ENCODE measurements around the gene SLC22A17. TPM values are rescaled to one million over a fixed set of nuclear protein-coding genes. Genes with fewer than 3 reads are reported as not detected.

Gene SLC22A17
- total and polyA plus RNA-seq, 2 of the 8 experiments (the other 6 are each of a cell fraction or from before 2014, with no cell fraction given): 43.0 to 49.0 TPM

DNA sequence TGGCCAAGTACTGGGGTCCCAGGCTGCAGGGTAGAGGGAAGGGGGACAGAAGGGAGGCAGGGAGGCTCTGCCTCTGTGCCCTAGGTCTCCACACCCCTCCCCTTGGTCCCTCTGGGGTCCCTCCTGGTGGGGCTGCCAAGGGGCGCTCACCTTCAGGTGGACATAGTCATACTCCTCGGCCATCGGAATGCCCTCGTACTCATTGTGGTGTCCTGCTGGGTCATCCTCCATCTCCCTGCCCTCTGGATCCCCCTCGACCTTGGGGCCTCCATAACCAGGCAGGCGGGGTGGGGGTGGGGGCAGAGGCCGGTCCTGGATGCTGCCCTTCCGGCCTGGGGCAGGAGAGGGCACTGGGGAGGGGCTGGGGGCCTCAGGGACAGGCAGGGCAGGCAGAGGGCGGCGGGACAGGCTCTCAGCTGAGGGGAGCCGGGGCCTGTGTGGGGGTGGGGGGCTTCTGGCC, 6.5 kb upstream of the SLC22A17 start:
- H3K18ac ChIP-seq (ENCODE audit: extremely low read depth, low read length): no peak overlapping the region
- H3K4me1 ChIP-seq (replicated peaks in 1 of 4; ENCODE audit: control insufficient read depth in 3 of 4, insufficient read depth in 4 of 4, low read length in 3 of 4): peaks cover 0 to 11% (median 8%) of the 10 kb centered on the region in 4 experiments; a peak in 5 of 7 replicates
- no peak overlapping the region for H2AK5ac ChIP-seq (ENCODE audit: low read depth, low read length)
- H3K9me3 ChIP-seq (ENCODE audit: insufficient read depth in 2 of 2, low read depth in 1 of 2, low read length in 1 of 2): no peaks in the 10 kb centered on the region
- peaks cover 8 to 12% of the 10 kb centered on the region in 2 experiments for H4K20me1 ChIP-seq (replicated peaks in 1 of 2; ENCODE audit: control insufficient read depth in 1 of 2, insufficient read depth in 2 of 2, low read length in 2 of 2)
- no peak overlapping the region for H2BK20ac ChIP-seq (ENCODE audit: low read length)
- POLR2A ChIA-PET (ENCODE audit: partially characterized antibody): interaction anchor here (1.3 to 2.1 kb wide), 3 partner anchors 32 to 57 kb away, joined by 4 to 10 read pairs (median 5); partner anchors contain the start of genes PABPN1 and PPP1R3E
- TF ChIP-seq TBP (IDR thresholded peaks at IDR 0.05; ENCODE audit: low read depth, low read length): no peak
- TF ChIP-seq, protein P1, sequence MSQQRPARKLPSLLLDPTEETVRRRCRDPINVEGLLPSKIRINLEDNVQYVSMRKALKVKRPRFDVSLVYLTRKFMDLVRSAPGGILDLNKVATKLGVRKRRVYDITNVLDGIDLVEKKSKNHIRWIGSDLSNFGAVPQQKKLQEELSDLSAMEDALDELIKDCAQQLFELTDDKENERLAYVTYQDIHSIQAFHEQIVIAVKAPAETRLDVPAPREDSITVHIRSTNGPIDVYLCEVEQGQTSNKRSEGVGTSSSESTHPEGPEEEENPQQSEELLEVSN (IDR thresholded peaks at IDR 0.05): no peak
- no peak for TF ChIP-seq SP4 (IDR thresholded peaks at IDR 0.05; ENCODE audit: low read length)
- H3K27ac ChIP-seq (ENCODE audit: low read depth, low read length): no peak overlapping the region
- no peak overlapping the region for H3K4me2 ChIP-seq (ENCODE audit: insufficient read depth in 1 of 2, low read depth in 2 of 2, low read length in 2 of 2)
- H3K9ac ChIP-seq (replicated peaks in 1 of 4; ENCODE audit: extremely low read depth in 1 of 4, low read depth in 3 of 4, low read length in 3 of 4): no peak overlapping the region
- H2BK5ac ChIP-seq (ENCODE audit: low read depth, low read length): no peak overlapping the region
- H3K23ac ChIP-seq (ENCODE audit: insufficient read length): no peak overlapping the region
- no peak overlapping the region for H2BK12ac ChIP-seq (ENCODE audit: low read depth, low read length)
- no peak overlapping the region for H2AFZ ChIP-seq (ENCODE audit: low read length)
- 90% methylated on average over 4 of the region's 11 CpGs; no CpG with 5 or more reads in 1 of the 2 experiments for WGBS, 2 experiments (ENCODE audit: extremely low coverage in 1 of 2, insufficient coverage in 1 of 2, insufficient read length in 1 of 2, insufficient replicate concordance in 2 of 2, low coverage in 1 of 2, low lambda C conversion rate in 2 of 2, missing lambda C conversion rate in 1 of 2)
- no peak for FAIRE-seq
- H3K56ac ChIP-seq (replicated peaks; ENCODE audit: insufficient read length, low read depth, low read length): no peak overlapping the region
- no peak for DNase-seq (ENCODE audit: low read depth in 1 of 2, low spot score in 2 of 2)
- no peak overlapping the region for H2BK15ac ChIP-seq (ENCODE audit: low read length)
- no peak overlapping the region for H3K4ac ChIP-seq (replicated peaks; ENCODE audit: insufficient read length, low read depth, low read length)
- peaks cover 0 to 3% (median 1%) of the 10 kb centered on the region in 4 experiments; a peak in 3 of 7 replicates for H3K27me3 ChIP-seq (replicated peaks in 1 of 4; ENCODE audit: control insufficient read depth in 3 of 4, extremely low read depth in 1 of 4, insufficient read depth in 3 of 4, low read length in 3 of 4)
- H4K91ac ChIP-seq (replicated peaks; ENCODE audit: insufficient read length, low read length): no peak overlapping the region
- no peaks in the 10 kb centered on the region for H3K79me1 ChIP-seq (ENCODE audit: low read depth, low read length)
- H2BK120ac ChIP-seq (replicated peaks; ENCODE audit: low read depth, low read length): no peak overlapping the region
- CTCF ChIA-PET (ENCODE audit: partially characterized antibody): interaction anchor here (0.6 to 20.9 kb wide), 12 partner anchors 11 to 238 kb away, joined by 3 to 333 read pairs (median 8); partner anchors contain the start of genes CMTM5, IL25, MYH7 and NGDN
- no peaks in the 10 kb centered on the region for H3K79me2 ChIP-seq (ENCODE audit: control insufficient read depth in 1 of 2, insufficient read depth in 2 of 2, low read length in 2 of 2)
- no peak overlapping the region for H4K8ac ChIP-seq (ENCODE audit: extremely low read depth, insufficient read depth, low read length)
- H3K4me3 ChIP-seq (ENCODE audit: extremely low read depth in 1 of 4, insufficient read depth in 2 of 4, low read depth in 3 of 4, low read length in 4 of 4): no peak overlapping the region
- H4K5ac ChIP-seq (ENCODE audit: insufficient read length, low read depth, low read length): no peak overlapping the region
- H3K23me2 ChIP-seq (ENCODE audit: low read depth, low read length): peaks cover 3% of the 10 kb centered on the region; the same call in 1 of the 2 replicates
- H3K14ac ChIP-seq (ENCODE audit: insufficient read length): no peak overlapping the region
- H3K36me3 ChIP-seq (ENCODE audit: control insufficient read depth in 2 of 4, insufficient read depth in 4 of 4, low read length in 3 of 4): peaks cover 0 to 22% (median 11%) of the 10 kb centered on the region in 4 experiments; a peak in 4 of 8 replicates

Data from H1 (cell line).